ENCODE data around the gene CASTOR1. TPM values are rescaled to one million over a fixed set of nuclear protein-coding genes. Genes with fewer than 3 reads are reported as not detected.

CASTOR1 gene
- total RNA-seq, 6 donors from 2014 or later, result 7.0 to 31.5 (median 22.1) TPM

GRCh38 chr22:30252411-30253204 is 36.7 kb downstream of the CASTOR1 start:
- Histone ChIP-seq H3K4me3 (no peak overlapping the region), H3K27ac (peak overlapping the region in 2 of 4 donors; percentile 13 to 40), H3K27me3 (no peaks in the 10 kb centered on the region), H3K4me1 (peaks cover 19 to 45% (median 28%) of the 10 kb centered on the region in 4 donors), H3K9me3 (no peaks in the 10 kb centered on the region), H3K36me3 (no peaks in the 10 kb centered on the region)
- peak in 1 of 2 donors; percentile 1 for ATAC-seq (ENCODE audit: low FRiP score in 2 of 2)
- DNase-seq, result no peak
- 69 to 87% methylated on average over 11 to 22 of the region's 22 CpGs for WGBS, 2 donors
- TF ChIP-seq POLR2A (IDR thresholded peaks at IDR 0.05) (no peak), POLR2AphosphoS5 (IDR thresholded peaks at IDR 0.05) (no peak), EP300 (IDR thresholded peaks at IDR 0.05) (no peak)
- TF ChIP-seq, protein P1, sequence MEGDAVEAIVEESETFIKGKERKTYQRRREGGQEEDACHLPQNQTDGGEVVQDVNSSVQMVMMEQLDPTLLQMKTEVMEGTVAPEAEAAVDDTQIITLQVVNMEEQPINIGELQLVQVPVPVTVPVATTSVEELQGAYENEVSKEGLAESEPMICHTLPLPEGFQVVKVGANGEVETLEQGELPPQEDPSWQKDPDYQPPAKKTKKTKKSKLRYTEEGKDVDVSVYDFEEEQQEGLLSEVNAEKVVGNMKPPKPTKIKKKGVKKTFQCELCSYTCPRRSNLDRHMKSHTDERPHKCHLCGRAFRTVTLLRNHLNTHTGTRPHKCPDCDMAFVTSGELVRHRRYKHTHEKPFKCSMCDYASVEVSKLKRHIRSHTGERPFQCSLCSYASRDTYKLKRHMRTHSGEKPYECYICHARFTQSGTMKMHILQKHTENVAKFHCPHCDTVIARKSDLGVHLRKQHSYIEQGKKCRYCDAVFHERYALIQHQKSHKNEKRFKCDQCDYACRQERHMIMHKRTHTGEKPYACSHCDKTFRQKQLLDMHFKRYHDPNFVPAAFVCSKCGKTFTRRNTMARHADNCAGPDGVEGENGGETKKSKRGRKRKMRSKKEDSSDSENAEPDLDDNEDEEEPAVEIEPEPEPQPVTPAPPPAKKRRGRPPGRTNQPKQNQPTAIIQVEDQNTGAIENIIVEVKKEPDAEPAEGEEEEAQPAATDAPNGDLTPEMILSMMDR (IDR thresholded peaks at IDR 0.05), result no peak

DNA sequence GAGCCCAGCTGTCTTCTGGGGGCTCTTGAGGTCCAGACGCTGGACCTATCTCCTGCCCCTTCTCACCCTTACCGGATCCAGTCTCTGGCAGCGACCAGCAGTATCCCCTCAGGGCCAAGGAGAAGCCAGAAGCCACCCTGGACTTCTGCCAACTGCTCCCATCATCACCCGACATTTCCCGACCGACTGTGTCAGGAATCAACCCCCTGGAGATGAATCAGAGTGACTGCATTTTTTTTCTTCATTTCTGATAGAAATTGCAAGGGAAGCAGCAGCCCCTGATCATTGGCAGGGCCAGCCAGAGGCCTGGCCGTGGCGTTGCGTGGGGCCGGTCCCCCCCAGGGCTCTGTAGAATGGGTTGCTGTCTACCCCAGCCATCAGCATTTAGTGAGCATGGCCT is 37.6 kb downstream of the CASTOR1 start:
- H3K4me1 ChIP-seq, result peaks cover 22 to 50% (median 33%) of the 10 kb centered on the region in 4 donors

DNA sequence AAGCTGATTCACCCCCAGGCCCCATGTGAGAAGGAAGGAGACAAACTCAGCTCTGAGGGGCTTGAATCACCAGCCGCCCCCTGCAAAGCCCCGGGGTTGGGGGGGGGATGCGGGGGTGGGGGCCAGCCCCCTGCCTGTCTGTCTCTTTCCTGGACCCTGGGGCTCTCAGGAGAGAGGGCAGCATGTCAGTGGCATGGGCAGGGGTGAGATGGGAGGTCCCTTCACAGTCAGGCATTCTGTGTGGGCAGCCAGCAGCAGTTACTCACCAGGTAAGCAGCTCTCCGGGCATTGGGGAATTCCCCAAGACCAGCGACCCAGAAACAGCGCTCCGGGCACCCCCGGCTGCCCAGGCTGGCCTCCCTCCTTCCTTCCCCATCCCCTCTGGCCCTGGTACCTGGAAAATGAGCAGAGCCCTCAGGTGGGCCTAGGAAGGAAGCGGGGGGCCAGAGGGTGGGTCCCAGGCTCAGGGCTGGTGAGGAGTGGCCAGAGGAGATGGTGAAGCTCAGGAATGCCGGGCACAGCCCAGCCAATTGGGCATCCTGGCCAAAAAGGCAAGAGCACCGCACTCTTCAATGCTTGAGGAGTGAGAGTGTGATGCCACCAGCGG is 38.5 kb downstream of the CASTOR1 start:
- Histone ChIP-seq H3K4me1 (peaks cover 27 to 52% (median 33%) of the 10 kb centered on the region in 4 donors), H3K27ac (no peak overlapping the region), H3K9me3 (no peaks in the 10 kb centered on the region), H3K36me3 (no peaks in the 10 kb centered on the region), H3K27me3 (peaks cover 0 to 9% (median 0%) of the 10 kb centered on the region in 4 donors), H3K4me3 (no peak overlapping the region)
- no peak for ATAC-seq (ENCODE audit: low FRiP score in 2 of 2)
- TF ChIP-seq POLR2AphosphoS5 (IDR thresholded peaks at IDR 0.05), result no peak
- no peak for TF ChIP-seq POLR2A (IDR thresholded peaks at IDR 0.05)
- TF ChIP-seq EP300 (IDR thresholded peaks at IDR 0.05), result no peak
- peak in 1 of 2 donors; percentile 66 for DNase-seq
- 40 to 64% methylated on average over 5 to 12 of the region's 12 CpGs for WGBS, 2 donors

More for the DNA sequence above, 37.6 kb downstream of the CASTOR1 start:
- no peak for TF ChIP-seq POLR2A (IDR thresholded peaks at IDR 0.05)
- TF ChIP-seq POLR2AphosphoS5 (IDR thresholded peaks at IDR 0.05), result no peak
- TF ChIP-seq, protein P1 (IDR thresholded peaks at IDR 0.05), result no peak
- TF ChIP-seq EP300 (IDR thresholded peaks at IDR 0.05), result no peak
- no peaks in the 10 kb centered on the region for H3K27me3 ChIP-seq
- no peaks in the 10 kb centered on the region for H3K9me3 ChIP-seq
- WGBS, 2 donors, result 71 to 92% methylated on average over 7 to 10 of the region's 10 CpGs
- no peak overlapping the region for H3K27ac ChIP-seq
- DNase-seq (no peak), ATAC-seq (ENCODE audit: low FRiP score in 2 of 2) (no peak)
- no peak overlapping the region for H3K4me3 ChIP-seq
- no peaks in the 10 kb centered on the region for H3K36me3 ChIP-seq

GRCh38 chr22:30250039-30250565 is 39.2 kb downstream of the CASTOR1 start:
- no peak overlapping the region for H3K4me3 ChIP-seq
- H3K4me1 ChIP-seq, result peaks cover 29 to 57% (median 36%) of the 10 kb centered on the region in 4 donors
- DNase-seq (no peak), ATAC-seq (ENCODE audit: low FRiP score in 2 of 2) (no peak)
- 98% methylated on average over 3 of the region's 3 CpGs; no CpG with 5 or more reads in 1 of the 2 donors for WGBS, 2 donors
- TF ChIP-seq POLR2AphosphoS5 (IDR thresholded peaks at IDR 0.05), result no peak
- TF ChIP-seq, protein P1 (IDR thresholded peaks at IDR 0.05), result no peak
- no peak for TF ChIP-seq EP300 (IDR thresholded peaks at IDR 0.05)
- no peak for TF ChIP-seq POLR2A (IDR thresholded peaks at IDR 0.05)
- no peaks in the 10 kb centered on the region for H3K36me3 ChIP-seq
- peaks cover 0 to 11% (median 0%) of the 10 kb centered on the region in 4 donors for H3K27me3 ChIP-seq
- H3K27ac ChIP-seq, result no peak overlapping the region
- no peaks in the 10 kb centered on the region for H3K9me3 ChIP-seq

Data from upper lobe of left lung (tissue), 6 donors.